IPS-11a (cell line): Measurements from ENCODE around the gene SMARCAL1.
A peak's percentile ranks its signal among the peaks of the same experiment; 100 is the strongest.

Experiments used
- H3K4me3 ChIP-seq: one replicate; pipeline ENCODE4 v1.5.1; 2013; ENCODE audit warnings: low read depth, low read length, control low read depth

The SMARCAL1 gene

GRCh38 chr2:216474925-216475670 lies 62.8 kb downstream of the SMARCAL1 start:
- no peak overlapping the region for H3K4me3 ChIP-seq

GRCh38 chr2:216475767-216476166 lies 63.5 kb downstream of the SMARCAL1 start:
- H3K4me3 ChIP-seq = no peak overlapping the region

GRCh38 chr2:216477283-216478035 lies 65.2 kb downstream of the SMARCAL1 start:
- no peak overlapping the region for H3K4me3 ChIP-seq

GRCh38 chr2:216478151-216478550 lies 65.9 kb downstream of the SMARCAL1 start:
- H3K4me3 ChIP-seq = no peak overlapping the region

GRCh38 chr2:216478791-216479190 lies 66.5 kb downstream of the SMARCAL1 start:
- H3K4me3 ChIP-seq = no peak overlapping the region

GRCh38 chr2:216480221-216480620 lies 67.9 kb downstream of the SMARCAL1 start:
- no peak overlapping the region for H3K4me3 ChIP-seq

- H3K4me3 ChIP-seq = no peak overlapping the region
Observed at GRCh38 chr2:216482640-216483039, 70.4 kb downstream of the SMARCAL1 start.

GRCh38 chr2:216485237-216485636 lies 73.0 kb downstream of the SMARCAL1 start:
- no peak overlapping the region for H3K4me3 ChIP-seq

- H3K4me3 ChIP-seq = no peak overlapping the region
Observed at GRCh38 chr2:216485745-216486144, 73.5 kb downstream of the SMARCAL1 start.

GRCh38 chr2:216486271-216486670 lies 74.0 kb downstream of the SMARCAL1 start:
- no peak overlapping the region for H3K4me3 ChIP-seq

GRCh38 chr2:216486708-216487107 lies 74.4 kb downstream of the SMARCAL1 start:
- H3K4me3 ChIP-seq = no peak overlapping the region

- H3K4me3 ChIP-seq = no peak overlapping the region
Observed at GRCh38 chr2:216490061-216490460, 77.8 kb downstream of the SMARCAL1 start.

GRCh38 chr2:216491793-216492596 lies 79.7 kb downstream of the SMARCAL1 start:
- no peak overlapping the region for H3K4me3 ChIP-seq

GRCh38 chr2:216492597-216493333 lies 80.5 kb downstream of the SMARCAL1 start:
- no peak overlapping the region for H3K4me3 ChIP-seq

- no peak overlapping the region for H3K4me3 ChIP-seq
Observed at GRCh38 chr2:216493334-216493685, 81.0 kb downstream of the SMARCAL1 start.

GRCh38 chr2:216495656-216496055 lies 83.4 kb downstream of the SMARCAL1 start:
- no peak overlapping the region for H3K4me3 ChIP-seq

GRCh38 chr2:216497382-216498069 lies 85.2 kb downstream of the SMARCAL1 start:
- peak overlapping the region; percentile 97 for H3K4me3 ChIP-seq

- peak overlapping the region; percentile 97 for H3K4me3 ChIP-seq
Observed at GRCh38 chr2:216498070-216498378, 85.7 kb downstream of the SMARCAL1 start.

- H3K4me3 ChIP-seq = peak within 1 kb of the TSS; percentile 97
Observed at GRCh38 chr2:216498379-216499352, 86.4 kb downstream of the SMARCAL1 start, which contains the start of gene RPL37A. RPL37A (plus strand) TSS chr2:216498844; CDS start chr2:216498875, 31 bp downstream.
